SK-N-SH (cell line): ENCODE measurements around the gene PDE4C. TPM values are rescaled to one million over a fixed set of nuclear protein-coding genes. Genes with fewer than 3 reads are reported as not detected.
A peak's percentile ranks its signal among the peaks of the same experiment; 100 is the strongest.

ENCODE experiments used
- CTCF ChIA-PET: fragments of 300-600, 350-600 bp; formaldehyde crosslinking; extraction: SDS; loops from one replicate; lab custom pipeline; 2021; lab: Yijun Ruan, JAX
- POLR2A ChIA-PET: fragments of 350-600 bp; sonication (Branson Sonifier 250); formaldehyde crosslinking; extraction: SDS; loops from one replicate; lab custom pipeline; 2020; ENCODE audit warnings: antibody characterized with exemption, inconsistent platforms; lab: Yijun Ruan, JAX
- DNase-seq: peaks from one replicate; pipeline ENCODE4 v3.0.0; 2012
- H2AFZ ChIP-seq: fragments of 200-600 bp; sonication (generic); 2 replicates; pipeline ENCODE4 v1.8.1; 2016; ENCODE audit warnings: antibody characterized with exemption, mild to moderate bottlenecking, low read depth
- H3F3A ChIP-seq: fragments of 200-600 bp; sonication (generic); replicated peaks from 2 replicates; pipeline ENCODE3; 2016; ENCODE audit warnings: antibody characterized with exemption, mild to moderate bottlenecking; ENCODE audit not compliant: insufficient read depth
- H3K27ac ChIP-seq, 2 experiments: fragments of 200-500 bp in 1 of 2; fragments of 200-600 bp in 1 of 2; sonication (Bioruptor generic) in 1 of 2; sonication (generic), shearing (Covaris generic) in 1 of 2; 2 replicates each; pipeline versions ENCODE4 v1.5.1 to v1.6.1; 2014 to 2016; ENCODE audit warnings: low read depth in 2 of 2, inconsistent platforms in 1 of 2, low read length in 1 of 2, mild to moderate bottlenecking in 1 of 2, mixed read lengths in 1 of 2
- H3K27me3 ChIP-seq: fragments of 200-600 bp; sonication (generic), shearing (Covaris generic); 2 replicates; pipeline ENCODE4 v1.6.1; 2016; ENCODE audit warnings: mixed run types; ENCODE audit not compliant: insufficient read depth
- H3K36me3 ChIP-seq, 2 experiments: fragments of 200-500 bp in 1 of 2; fragments of 200-600 bp in 1 of 2; sonication (Bioruptor generic) in 1 of 2; sonication (generic) in 1 of 2; replicated peaks in 1 of 2; 2 replicates each; pipeline versions ENCODE3 to v1.5.1; 2014 to 2016; ENCODE audit warnings: low read length in 1 of 2, mild to moderate bottlenecking in 1 of 2; ENCODE audit not compliant: insufficient read depth in 2 of 2, control insufficient read depth in 1 of 2
- H3K4me1 ChIP-seq, 2 experiments: fragments of 200-500 bp in 1 of 2; fragments of 200-600 bp in 1 of 2; sonication (Bioruptor generic) in 1 of 2; sonication (generic), shearing (Covaris generic) in 1 of 2; 2 replicates each; pipeline versions ENCODE4 v1.5.1 to v1.6.1; 2014 to 2016; ENCODE audit warnings: low read depth in 1 of 2, low read length in 1 of 2, mixed run types in 1 of 2; ENCODE audit not compliant: insufficient read depth in 2 of 2, control insufficient read depth in 1 of 2
- H3K4me2 ChIP-seq: fragments of 200-600 bp; sonication (generic), shearing (Covaris generic); 2 replicates; pipeline ENCODE4 v1.6.1; 2017; ENCODE audit warnings: mixed run types
- H3K4me3 ChIP-seq, 2 experiments: fragments of 200-500 bp in 1 of 2; fragments of 200-600 bp in 1 of 2; sonication (Bioruptor generic) in 1 of 2; sonication (generic), shearing (Covaris generic) in 1 of 2; 2 replicates each; pipeline versions ENCODE4 v1.5.1 to v1.8.1; 2014 to 2016; ENCODE audit warnings: low read depth in 2 of 2, inconsistent platforms in 1 of 2, low read length in 1 of 2, mild to moderate bottlenecking in 1 of 2, mixed read lengths in 1 of 2, moderate library complexity in 1 of 2
- H3K79me2 ChIP-seq: fragments of 200-600 bp; sonication (generic); 2 replicates; pipeline ENCODE4 v1.8.1; 2017; ENCODE audit warnings: mild to moderate bottlenecking; ENCODE audit not compliant: insufficient read depth
- H3K9ac ChIP-seq: fragments of 200-600 bp; sonication (generic); 2 replicates; pipeline ENCODE4 v1.6.1; 2017; ENCODE audit warnings: mixed run types
- H3K9me2 ChIP-seq: fragments of 200-600 bp; sonication (generic); 2 replicates; pipeline ENCODE4 v1.6.1; 2017; ENCODE audit warnings: mixed run types
- H3K9me3 ChIP-seq: fragments of 200-600 bp; sonication (generic); 2 replicates; pipeline ENCODE4 v1.6.1; 2017; ENCODE audit warnings: mixed run types, mild to moderate bottlenecking, moderate library complexity
- H4K20me1 ChIP-seq: fragments of 200-600 bp; sonication (generic); 2 replicates; pipeline ENCODE4 v1.6.1; 2017; ENCODE audit warnings: mild to moderate bottlenecking, mixed run types; ENCODE audit not compliant: insufficient read depth
- EZH2phosphoT487 ChIP-seq: fragments of 200-600 bp; sonication (generic); IDR thresholded peaks from 2 replicates; pipeline ENCODE4 v1.6.1; 2017; ENCODE audit warnings: low read depth, mixed run types, mild to moderate bottlenecking, antibody characterized with exemption, moderate library complexity, borderline replicate concordance
- FOXJ3 ChIP-seq: sonication (generic); formaldehyde crosslinking; IDR thresholded peaks from 2 replicates; pipeline ENCODE4 v1.5.1; 2020; ENCODE audit warnings: mild to moderate bottlenecking, missing genetic modification reagents
- GATA2 ChIP-seq: sonication (generic); formaldehyde crosslinking; IDR thresholded peaks from 2 replicates; pipeline ENCODE4 v1.5.0; 2020; ENCODE audit warnings: mild to moderate bottlenecking, missing genetic modification reagents
- JUND ChIP-seq: IDR thresholded peaks from 2 replicates; pipeline ENCODE4 v1.4.0; 2012
- MXI1 ChIP-seq: IDR thresholded peaks from 2 replicates; pipeline ENCODE4 v1.6.1; 2012; ENCODE audit warnings: mild to moderate bottlenecking, low read depth, low read length, improper control_type of control experiment
- WGBS: methylation state at CpG from one replicate; pipeline ENCODE4 v1.1.6; 2017; ENCODE audit warnings: low lambda C conversion rate; 5-methylcytosine and 5-hydroxymethylcytosine counted together
- polyA plus RNA-seq, 3 experiments: library from polyadenylated mRNA; depleted of rRNA; stranded (reverse); fragments of >200 nt; gene quantifications; 2 replicates each; pipeline ENCODE4 v1.2.3, GENCODE V29; 2012
- TF ChIP-seq, protein P1 (sequence below): IDR thresholded peaks from 2 replicates; pipeline ENCODE4 v1.6.1; 2012; ENCODE audit warnings: mild to moderate bottlenecking, low read depth, low read length, moderate library complexity

PDE4C gene
- polyA plus RNA-seq, 1 of the 3 experiments (the other 2 are of a cell fraction): 0.36 TPM

GRCh38 chr19:18205200-18205892 lies 20.9 kb downstream of the PDE4C start (continued):
- TF ChIP-seq, protein P1, sequence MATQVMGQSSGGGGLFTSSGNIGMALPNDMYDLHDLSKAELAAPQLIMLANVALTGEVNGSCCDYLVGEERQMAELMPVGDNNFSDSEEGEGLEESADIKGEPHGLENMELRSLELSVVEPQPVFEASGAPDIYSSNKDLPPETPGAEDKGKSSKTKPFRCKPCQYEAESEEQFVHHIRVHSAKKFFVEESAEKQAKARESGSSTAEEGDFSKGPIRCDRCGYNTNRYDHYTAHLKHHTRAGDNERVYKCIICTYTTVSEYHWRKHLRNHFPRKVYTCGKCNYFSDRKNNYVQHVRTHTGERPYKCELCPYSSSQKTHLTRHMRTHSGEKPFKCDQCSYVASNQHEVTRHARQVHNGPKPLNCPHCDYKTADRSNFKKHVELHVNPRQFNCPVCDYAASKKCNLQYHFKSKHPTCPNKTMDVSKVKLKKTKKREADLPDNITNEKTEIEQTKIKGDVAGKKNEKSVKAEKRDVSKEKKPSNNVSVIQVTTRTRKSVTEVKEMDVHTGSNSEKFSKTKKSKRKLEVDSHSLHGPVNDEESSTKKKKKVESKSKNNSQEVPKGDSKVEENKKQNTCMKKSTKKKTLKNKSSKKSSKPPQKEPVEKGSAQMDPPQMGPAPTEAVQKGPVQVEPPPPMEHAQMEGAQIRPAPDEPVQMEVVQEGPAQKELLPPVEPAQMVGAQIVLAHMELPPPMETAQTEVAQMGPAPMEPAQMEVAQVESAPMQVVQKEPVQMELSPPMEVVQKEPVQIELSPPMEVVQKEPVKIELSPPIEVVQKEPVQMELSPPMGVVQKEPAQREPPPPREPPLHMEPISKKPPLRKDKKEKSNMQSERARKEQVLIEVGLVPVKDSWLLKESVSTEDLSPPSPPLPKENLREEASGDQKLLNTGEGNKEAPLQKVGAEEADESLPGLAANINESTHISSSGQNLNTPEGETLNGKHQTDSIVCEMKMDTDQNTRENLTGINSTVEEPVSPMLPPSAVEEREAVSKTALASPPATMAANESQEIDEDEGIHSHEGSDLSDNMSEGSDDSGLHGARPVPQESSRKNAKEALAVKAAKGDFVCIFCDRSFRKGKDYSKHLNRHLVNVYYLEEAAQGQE: no peak
- no peak for TF ChIP-seq EZH2phosphoT487
- TF ChIP-seq, all 33 proteins: peak for 0

GRCh38 chr19:18204394-18205199 lies 21.6 kb downstream of the PDE4C start:
- no peak for TF ChIP-seq JUND
- TF ChIP-seq MXI1: peak; percentile 16; the same call in 1 of the 2 replicates
- TF ChIP-seq EZH2phosphoT487: no peak
- TF ChIP-seq GATA2 (CRISPR knock-in tag): no peak
- TF ChIP-seq FOXJ3 (CRISPR knock-in tag): no peak
- Histone ChIP-seq H3K4me1 (peaks cover 4 to 20% of the 10 kb centered on the region in 2 experiments; a peak in 2 of 4 replicates), H2AFZ (peak overlapping the region; percentile 76), H3K9ac (peak overlapping the region; percentile 79), H3K79me2 (no peaks in the 10 kb centered on the region), H3K4me2 (peak overlapping the region; percentile 96), H3K4me3 (peak overlapping the region; percentile 67 to 78), H4K20me1 (no peaks in the 10 kb centered on the region), H3K27me3 (no peaks in the 10 kb centered on the region), H3K27ac (peak overlapping the region; percentile 85 to 93), H3K9me3 (no peaks in the 10 kb centered on the region), H3F3A (no peaks in the 10 kb centered on the region), H3K9me2 (no peaks in the 10 kb centered on the region), H3K36me3 (peaks cover 0 to 2% of the 10 kb centered on the region in 2 experiments)
- ChIA-PET POLR2A (interaction anchor here (0.6 to 2.1 kb wide), 7 partner anchors 10 to 77 kb away, joined by 3 to 5 read pairs (median 3); partner anchors contain the start of genes JUND and MPV17L2), CTCF (interaction anchor here (0.6 to 20.7 kb wide), 15 partner anchors 12 to 206 kb away, joined by 3 to 505 read pairs (median 6); partner anchors contain the start of genes ARRDC2, JUND, MPV17L2 and PIK3R2)
- DNase-seq: peak; percentile 84
- WGBS: under 1% methylated on average over 13 of the region's 22 CpGs
